Left kidney (tissue), 2 donors: ENCODE data around the gene APBA1. TPM values are rescaled to one million over a fixed set of nuclear protein-coding genes. Genes with fewer than 3 reads are reported as not detected.

Experiments
- DNase-seq: peaks from one replicate; pipeline ENCODE4 v3.0.0-alpha.2; 2013
- polyA plus RNA-seq: library from polyadenylated mRNA; unstranded; fragments of 120-200 nt; gene quantifications from one replicate; pipeline ENCODE4 v1.2.1, GENCODE V29; 2013; ENCODE audit not compliant: insufficient read length

The APBA1 gene
- polyA plus RNA-seq, 1 donor = 17.9 TPM

DNA sequence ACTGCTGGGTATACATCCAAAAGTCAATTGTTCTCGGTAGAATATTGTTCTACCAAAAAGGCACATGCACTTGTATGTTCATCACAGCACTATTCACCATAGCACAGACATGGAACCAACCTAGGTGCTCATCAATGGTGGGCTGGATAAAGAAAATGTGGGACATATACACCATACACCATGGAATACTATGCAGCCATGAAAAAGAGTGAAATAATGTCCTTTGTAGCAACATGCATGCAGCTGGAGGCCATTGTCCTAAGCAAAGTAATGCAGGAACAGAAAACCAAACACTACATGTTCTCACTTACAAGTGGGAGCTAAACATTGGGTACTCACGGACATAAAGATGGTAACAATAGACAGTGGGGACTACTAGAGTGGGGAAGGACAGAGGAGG is 145.5 kb downstream of the APBA1 start:
- DNase-seq = no peak

DNA sequence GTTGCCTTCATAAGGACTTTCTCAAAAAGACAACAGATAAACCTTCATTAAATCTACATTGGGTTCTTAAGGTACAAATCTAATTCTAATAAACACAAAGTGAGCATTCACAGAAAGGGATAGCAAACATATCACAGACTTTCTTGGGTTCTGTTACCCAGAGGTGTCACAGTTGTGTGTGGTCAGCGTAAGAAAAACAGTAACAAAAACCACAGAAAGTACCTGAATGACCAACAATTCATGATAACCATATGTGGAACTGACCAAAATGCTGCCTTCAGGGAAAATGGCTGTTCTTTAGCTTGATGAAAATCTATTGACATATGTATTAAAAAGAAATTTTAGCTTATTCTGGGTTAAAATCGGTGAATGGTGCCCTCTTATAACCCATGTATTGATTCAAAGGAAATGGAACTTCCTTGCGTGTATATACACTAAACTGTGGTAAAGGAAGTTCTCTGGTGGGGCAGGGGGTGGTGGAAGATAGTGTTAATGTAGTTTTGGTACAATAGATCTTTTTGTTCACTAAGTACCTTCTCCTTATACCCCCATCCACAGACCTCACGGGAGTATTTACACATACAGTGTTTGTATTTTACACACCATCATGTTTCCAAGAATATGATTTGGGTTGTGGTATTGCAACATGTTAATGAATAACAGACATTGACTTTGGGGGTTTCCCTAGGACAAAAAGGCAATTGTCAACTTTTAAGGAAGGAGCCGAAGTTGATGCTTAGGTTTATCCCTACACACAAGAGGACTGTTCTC is 152.5 kb downstream of the APBA1 start:
- no peak for DNase-seq

DNA sequence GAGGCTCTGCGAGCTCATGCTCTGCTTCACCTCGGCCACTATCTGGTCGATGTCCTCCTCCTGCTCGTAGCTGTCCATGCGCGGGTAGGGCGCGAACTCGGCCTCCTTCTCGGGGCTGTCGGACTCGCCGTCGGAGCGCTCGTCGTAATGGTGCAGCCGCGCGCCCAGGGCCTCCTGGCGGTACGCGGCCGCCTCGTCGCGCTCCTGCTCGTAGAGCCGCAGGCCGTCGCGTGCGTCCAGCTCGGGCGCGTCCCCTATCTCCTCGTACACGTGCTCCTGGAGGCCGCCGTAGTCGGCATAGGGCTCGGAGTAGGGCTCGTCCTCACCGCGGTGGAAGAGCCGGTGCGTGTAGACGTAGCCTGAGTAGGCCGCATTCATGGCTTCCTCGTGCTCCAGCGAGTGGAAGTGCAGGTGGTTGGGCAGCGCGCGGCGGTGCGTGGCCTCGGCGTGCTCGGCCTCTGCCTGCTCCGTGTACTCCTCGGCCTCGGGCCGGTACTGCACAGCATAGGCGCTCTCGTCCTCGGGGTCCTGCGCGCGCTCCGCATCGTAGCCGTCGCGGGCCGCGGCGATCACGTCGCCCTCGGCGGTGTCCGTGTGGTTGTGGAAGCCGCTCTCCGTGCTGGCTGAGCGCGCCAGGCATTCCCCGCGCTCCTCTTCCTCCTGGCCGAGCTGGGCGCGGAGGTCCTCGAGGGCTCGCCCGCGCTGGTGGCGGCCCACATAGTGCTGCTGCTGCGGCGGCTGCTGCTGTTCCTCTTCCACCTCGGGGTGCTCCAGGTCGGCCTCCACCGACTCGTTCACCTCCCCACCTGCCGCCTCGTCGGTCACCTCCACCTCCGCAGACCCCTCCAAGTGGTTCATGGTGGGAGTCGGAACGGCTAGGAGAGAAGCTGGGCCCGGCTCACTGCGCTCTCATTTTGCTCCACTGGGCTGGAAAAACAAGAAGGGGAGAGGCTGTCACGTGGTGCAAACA is 155.5 kb downstream of the APBA1 start:
- DNase-seq = no peak

DNA sequence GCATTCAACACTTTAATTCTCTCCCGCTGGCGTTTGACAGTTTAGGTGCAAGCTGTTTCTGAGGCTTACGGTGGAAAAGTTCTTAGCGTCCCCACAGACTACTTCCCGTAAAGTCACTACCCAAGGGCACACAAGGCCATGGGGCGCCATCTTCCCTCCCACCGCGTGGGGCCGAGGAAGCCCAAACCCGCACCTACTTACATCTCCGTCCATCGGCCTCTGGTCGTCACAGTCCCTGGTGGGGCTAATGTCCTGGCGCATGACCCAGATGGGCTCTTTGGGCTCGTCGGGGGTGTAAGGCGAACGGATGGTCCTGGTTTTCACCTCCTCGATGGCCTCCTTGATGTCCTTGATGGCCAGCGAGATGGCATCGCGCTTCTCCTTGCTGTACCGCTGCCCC is 156.4 kb downstream of the APBA1 start:
- DNase-seq = no peak

DNA sequence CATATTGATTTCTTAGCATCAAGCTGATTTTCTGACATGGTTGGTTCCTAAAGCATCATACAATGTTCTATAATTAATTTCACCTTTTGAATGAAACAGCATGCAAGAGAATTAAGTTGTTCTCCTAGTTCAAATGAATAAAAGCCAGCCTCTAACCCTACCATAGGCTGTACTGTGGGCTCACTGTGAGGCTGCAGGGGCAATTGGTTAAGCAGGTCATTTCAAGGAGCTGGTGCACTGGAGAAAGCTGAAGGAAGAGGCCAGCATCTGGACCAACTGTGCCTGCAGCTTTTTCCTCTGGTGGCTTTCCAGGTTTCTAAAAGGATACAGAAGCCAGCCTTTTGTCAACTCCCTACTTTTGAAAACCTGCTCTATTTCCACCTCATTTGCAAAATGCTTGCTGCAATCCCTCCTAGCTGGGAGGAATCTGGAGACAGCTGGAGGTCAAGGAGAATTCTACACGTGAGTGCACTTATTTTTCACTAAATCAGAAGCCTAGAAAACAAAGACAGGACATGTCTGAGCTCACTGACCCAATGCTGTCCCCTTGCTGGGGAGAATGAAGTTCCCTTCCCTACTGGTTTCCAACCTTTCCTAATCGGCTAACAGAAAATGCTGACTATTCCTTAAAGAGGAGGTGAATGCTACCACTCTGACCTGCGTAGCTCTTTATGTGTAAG is 158.9 kb downstream of the APBA1 start:
- peak; percentile 11 for DNase-seq

DNA sequence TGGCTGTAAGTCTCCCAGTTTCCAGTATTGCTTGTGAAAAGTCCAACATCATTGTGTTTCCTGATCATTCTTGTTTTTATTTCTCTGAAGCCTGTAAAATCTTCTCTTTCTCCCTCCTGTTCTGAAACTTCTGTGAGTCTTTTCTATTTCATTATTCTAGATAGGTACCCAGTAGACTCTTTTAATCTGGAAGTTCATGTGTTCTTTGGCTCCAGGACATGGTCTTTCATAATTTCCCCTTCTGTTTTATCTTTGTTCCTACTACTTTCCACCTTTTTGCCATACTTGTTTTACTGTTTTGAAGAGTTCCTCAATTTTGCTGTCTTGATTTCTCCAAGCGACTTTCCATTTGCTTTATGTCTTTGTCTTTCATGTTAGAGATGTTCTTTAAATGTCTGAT is 168.1 kb downstream of the APBA1 start:
- no peak for DNase-seq

DNA sequence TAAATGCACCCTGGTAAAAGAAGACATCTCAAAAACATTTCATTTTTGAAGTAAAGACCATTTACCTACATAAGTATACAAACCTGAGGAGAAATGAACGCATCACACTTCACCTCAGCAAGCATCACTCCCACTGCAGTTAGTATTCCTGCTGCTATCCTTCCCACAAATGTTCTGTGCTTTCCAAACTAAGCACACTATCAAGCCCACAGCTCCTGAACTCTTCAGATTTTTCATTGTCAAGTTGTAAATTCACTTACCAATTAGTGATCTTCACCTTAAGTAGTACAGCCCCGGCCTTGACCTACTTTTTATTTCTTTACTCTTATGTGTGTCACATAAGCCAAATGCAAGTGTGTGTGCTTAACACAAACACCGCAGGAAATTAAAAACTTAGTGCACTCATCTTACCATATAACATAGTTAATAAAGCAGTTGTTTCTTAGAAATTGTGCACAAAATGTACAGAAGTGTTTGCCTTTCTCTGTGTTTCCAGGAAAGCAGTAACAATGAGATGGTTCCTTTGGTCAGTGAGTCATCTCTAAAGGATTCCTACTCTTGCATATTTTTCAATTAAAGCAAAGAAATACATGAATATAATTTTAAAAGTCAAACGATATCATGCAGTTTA is 169.4 kb downstream of the APBA1 start:
- no peak for DNase-seq

DNA sequence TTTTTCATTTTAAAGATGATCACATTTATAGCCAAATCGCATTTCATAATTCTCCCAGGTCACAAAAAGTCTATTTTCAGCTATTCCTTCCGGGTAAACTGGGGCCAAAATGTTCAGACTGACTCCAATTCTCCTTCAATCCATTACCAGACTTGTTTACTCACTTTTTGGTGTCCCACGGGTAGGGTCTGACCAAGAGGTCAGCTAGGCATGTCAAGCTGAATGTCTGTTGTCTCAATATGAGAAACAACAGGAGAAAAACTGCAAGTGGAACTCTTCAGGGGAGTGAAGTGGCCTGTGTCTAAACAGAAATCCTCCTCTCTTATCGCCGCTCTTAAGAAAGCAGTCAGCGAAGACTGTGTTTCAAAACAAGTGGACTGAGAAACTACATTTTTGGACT is 171.3 kb downstream of the APBA1 start:
- no peak for DNase-seq

DNA sequence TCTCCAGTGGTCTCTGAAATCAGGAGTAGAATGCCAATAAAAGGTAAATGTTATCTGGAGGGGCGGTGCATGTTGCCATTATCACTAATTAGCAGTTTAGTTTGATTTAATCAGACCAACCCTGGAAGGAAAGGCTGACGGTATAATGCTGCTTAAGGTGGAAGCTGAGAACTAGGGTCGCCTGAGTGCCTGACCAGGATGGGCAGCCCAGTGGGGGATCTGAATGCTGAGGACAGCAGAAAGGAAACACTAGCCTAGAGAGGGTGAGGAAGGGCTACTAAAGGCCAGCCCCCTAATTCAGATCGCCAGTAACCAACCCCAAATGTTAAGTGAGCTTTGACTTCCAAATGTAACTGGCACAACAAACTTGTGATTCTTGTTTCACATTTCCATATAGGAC is 172.2 kb downstream of the APBA1 start:
- no peak for DNase-seq

DNA sequence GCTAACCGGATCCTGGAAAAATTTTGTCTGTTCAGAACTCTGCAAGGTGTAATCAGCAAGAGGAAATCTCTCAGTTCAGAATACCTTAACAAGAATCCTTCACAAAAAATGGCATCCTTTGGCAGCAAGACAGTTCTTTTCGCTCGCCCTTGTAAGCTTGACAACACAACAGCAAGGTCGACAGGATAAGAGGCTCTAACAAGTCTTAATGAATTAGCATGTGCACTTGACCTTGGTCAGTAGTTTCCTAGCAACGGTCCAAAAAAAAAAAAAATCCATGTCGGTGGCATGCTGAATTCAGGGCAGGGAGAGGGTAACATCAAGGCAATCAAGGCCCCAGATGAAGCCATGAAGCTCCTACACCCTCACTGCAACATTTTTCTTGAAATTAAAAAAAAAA is 172.8 kb downstream of the APBA1 start:
- peak; percentile 15 for DNase-seq

DNA sequence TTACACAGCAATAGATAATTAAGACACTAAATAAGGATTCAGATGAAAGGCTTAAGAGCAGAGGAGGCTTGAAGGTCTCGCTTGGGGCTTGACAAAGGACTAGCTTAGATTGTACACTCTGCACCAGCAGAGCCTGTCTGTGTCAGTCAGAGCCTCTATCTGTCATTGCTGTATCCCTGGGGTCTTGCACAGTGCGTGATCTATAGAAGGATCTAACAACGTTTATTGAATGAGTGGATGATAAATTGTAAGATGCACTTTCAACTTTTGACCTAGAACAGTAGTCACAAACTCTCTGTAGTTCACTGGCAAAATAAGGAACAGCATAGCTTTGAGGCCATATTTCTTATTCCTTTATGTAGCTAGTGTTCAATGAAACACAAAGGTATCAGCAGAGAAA is 173.7 kb downstream of the APBA1 start:
- no peak for DNase-seq

DNA sequence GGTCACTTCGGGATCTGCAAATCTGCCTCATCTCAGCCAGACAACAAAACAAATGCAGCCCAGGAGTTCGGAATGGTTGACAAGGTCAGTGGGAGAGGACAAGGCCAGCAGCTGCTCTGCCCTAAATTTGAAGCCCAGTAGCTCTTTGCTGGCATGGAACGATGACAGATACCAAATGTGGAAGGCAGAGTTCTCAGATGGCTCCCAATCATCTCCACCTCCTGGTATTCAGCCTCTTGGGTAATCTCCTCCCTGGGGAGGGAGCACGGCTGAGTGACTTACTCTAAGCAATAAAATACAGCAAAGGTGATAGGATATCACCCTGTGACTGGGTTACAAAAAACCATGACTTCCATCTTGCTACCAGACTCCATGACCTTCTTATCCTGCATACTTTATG is 174.4 kb downstream of the APBA1 start:
- DNase-seq = no peak

DNA sequence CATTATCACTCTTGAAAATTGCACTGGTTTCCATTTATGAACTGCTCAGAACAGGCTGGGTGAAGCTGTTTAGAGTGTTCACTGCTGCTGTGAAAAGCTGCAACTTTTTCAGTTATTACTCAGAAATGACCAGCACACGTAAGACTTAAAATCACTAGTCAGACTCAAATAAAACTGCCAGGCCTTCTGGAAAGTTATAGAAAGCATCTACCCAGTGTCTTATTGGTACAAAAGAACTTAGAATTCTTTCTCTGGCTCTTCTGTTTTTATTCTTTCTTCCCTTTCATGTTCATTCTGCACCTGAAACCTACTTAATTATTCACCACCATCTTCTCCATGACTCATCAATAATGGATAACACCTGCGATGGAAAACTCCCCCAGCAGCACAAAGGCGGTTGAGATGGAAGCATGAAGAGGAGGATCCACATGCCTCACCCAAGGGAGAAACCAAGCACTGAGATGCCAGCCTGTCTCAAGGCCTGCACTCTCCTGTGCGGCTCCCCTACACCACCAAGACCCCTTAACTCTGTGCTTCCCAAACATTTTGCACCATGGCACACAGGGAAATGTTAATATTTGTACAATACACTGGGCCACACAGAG is 175.2 kb downstream of the APBA1 start:
- no peak for DNase-seq

DNA sequence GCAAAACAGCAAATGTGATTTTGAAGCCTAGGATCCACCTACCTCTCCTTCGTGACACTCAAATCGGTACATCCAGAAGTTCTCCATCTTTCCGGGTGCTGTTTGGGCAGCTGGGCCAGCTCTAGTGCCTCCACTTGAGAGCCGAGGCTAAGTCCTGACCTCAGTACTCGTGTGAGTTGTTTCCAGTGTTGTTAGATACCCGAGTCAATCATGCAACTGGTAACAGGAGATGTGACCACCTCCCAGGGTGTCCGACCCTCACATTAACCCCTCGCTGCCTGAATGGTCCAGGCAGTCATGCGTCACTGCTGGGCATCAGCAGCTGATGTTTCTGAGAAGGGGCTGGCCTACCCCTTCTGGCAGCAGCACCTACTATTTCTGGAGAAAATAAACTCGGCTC is 176.9 kb downstream of the APBA1 start:
- peak; percentile 59 for DNase-seq

DNA sequence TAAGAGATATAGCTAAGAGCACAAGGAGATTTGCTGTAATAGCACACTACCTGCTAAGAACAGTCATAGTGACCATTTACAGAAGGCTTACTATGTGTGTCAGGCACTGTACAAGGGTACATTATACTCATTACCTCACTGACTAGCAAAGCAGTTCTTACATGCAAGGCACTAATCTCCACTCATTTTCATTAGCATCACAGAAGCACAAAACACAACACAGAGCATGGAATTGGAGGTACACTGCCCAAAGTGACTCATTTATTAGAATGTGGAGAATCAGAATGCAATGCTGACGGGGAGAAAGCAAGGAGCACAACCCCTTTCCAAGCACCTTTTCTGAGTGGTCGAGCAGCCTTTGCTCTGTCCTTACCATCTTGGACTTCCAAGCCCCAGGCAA is 177.4 kb downstream of the APBA1 start:
- no peak for DNase-seq

DNA sequence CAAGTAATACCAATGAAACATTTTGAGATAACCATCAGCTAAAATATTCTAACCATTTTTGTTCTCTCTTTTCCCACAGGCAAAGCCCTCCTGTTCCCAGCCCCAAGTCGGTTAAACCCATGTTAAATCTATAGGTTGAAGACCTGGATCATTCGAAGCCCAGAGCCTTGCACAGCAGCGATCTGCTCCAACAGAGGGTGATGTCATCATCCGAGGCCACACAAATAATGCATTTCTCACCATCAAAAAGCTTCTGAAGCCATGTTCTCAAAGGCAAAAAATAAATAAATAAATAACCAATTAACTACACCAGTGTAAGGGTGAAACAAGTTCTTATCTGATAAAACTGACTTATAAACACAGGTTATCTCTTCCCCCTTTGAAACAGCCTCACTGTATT is 178.0 kb downstream of the APBA1 start:
- DNase-seq = no peak

DNA sequence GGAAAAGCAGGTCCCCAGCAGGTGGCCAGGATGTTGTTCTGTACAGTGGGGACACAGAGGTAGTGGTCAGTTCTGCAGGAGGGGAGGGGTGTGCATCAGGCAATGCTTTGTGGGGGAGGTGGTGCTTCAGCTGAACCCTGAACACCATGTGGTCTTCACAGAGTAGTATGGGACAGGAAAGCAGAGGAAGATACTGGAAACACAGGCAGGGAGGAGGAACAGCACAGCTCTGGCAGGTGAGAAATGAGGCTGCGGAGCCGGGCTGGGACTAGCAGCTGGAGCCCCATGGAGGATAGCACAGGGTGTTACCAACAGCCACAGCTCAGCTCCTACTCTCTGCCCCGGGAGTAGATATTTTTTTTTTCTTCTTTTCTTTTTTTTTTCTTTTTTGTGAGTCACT is 185.7 kb downstream of the APBA1 start:
- DNase-seq = no peak

DNA sequence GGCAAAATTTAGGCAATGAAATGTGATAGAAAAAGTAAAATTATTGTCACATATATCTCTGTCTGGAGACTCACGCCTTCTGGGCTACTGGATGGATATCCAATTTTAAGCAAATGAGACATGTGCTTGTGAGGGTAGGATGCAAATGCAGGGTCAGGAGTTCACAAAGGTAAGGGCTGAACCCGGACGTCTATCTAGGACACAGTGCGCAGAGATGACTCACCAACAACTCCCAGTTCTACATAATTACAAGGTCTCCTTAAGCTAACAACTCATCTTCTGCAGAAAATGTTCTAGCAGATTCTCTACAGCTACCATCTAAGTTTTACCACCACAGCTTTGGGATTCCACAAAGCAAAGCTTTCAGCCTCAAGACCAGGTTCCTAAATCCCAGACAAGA is 186.7 kb downstream of the APBA1 start:
- DNase-seq = no peak

DNA sequence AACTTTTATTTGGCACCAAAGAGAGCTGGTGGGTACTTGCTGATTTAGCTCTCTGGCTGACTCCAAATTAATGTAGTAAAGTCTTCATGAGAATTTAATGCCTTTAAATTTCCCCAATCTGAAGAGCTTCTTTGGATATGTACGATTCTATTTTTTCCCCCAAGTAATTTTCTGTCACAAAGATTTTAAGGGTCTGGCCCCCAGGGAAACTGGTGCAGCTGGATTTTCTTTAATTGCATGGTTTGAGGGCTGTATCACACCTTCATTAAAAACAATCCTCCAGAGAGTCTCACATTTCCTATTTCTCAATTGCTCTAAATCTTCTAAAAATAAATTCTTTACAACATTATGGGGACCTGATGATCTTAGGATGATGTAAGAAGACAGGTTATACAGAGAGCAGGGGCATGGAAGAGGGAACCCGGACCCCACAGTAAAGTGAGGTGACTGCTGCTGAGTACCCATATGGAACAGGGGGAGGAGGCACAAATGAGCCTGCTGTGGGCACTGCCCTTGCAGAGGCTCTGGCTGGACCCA is 188.2 kb downstream of the APBA1 start:
- DNase-seq = no peak

DNA sequence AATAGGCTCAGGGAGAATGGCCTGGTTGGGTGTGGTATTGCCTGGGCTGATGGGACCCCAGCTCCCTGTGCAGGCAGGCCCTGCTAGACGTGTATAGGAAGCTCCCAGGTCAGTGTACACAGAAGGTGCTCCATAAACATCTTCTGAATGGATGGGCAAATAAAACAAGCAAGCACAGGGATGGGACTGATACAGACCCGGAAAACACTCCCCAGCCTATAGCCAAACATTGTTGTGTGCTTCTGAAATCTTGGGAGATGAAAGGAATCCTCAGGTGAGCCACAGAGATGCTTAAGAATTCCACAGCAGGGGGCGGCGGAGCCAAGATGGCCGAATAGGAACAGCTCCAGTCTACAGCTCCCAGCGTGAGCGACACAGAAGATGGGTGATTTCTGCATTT is 195.4 kb downstream of the APBA1 start:
- DNase-seq = no peak

DNA sequence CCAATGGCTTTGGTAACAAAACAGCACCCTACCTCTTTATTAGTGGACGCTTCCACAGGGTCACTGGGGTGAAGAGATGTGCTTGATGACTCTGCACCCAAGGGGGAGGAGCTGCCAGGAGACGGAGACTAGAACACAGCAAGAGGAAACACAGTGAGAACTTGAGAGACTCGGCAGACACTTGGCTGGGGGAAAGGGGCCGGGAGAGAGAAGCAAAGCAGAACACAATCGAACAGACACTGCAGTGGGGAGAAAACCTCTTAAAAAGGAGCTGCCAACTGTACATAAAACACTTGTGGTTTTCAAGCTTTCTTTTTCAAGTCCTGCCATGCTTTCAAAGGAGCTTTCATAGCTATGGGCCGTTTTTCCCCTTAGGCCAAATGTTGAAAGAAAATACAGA is 196.2 kb downstream of the APBA1 start:
- DNase-seq = no peak

DNA sequence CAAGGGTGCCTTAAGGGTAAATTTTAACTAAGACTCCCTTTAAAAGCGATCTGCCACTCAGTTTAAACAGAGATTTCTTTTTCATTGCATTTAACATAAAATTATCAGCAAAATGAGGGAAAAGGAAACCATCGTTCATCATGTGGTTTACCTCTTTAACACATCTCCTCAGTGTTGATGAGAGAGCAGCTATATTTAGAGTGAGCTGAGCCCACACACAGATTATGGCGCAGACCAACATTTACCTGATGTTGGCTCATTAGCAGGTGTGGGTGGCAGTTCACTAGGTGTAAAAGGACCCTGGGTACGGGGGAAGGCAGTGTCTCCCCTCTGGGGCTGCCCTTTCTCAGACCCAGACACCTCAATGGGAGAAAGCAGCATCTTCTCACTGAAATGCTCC is 197.3 kb downstream of the APBA1 start:
- no peak for DNase-seq
